NOMO-1 treated with dmso at 0.1 percent for 144 hours (cell line): ENCODE measurements around the gene BCR.

ENCODE experiments used
- DNase-seq: peaks from one replicate; lab custom pipeline; 2025; ENCODE audit not compliant: unreplicated experiment; lab: John Stamatoyannopoulos, UW

Gene BCR

DNA sequence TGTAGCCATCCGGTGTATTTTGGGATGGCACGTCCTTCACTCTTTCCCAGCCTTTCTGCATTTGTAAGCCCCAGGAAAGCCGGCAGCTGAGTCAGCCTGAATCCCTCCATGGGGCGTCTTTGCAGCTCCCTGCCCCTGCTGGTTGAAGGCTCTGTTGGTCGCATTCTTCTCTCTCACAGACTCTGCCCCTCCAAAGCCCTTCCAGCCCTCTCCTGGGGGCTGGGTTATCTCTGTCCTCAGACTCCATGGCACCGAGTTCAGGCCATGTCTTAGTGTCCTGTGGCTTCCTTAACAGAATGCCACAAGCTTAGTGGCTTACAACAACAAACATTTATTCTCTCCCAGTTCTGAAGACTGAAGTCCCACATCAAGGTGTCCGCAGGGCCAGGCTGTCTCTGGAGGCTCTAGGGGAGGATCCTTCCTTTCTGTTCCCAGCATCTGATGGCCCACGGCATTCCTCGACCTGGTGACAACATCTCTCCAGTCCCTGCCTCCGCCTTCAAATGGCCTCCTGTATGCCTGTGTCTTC, 62.2 kb downstream of the BCR start:
- DNase-seq: no peak

- no peak for DNase-seq
Measured at GRCh38 chr22:23243006-23243573, 62.8 kb downstream of the BCR start.

DNA sequence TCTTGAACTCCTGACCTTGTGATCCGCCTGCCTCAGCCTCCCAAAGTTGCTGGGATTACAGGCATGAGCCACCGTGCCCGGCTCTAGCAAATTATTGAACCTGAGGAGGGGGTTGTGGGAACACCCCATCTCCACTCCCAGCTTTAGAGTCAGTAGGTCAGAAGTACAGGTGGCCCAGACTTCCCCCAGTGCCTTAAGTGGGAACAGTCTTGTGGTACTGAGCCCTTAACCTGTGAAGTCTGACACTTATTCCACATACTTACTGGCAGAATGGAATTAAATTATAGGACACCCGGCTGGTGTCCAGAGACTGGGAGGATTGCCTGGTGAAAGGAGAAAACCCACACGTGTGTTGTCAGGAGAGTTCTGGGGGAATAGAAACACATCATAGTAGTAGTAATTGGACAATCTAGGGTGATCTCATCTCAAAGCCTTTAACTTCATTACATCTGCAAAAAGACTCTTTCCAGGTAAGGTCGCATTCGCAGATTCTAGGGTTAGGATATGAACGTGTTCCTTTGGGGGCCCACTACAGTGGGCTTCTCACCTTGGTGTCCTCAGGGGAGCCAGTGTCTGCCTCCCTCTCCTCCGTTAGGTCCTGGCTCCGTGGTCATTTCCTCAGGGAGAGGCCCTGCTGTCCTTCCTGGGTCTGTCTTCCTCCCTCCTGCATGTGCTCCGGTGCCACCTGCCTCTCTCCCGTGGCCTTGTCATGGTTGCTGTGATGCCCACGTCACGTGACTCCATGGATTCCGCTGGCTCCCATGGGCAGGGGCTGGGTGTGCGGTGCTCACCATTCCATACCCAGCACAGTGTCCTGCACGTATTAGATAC, 63.8 kb downstream of the BCR start:
- no peak for DNase-seq

- no peak for DNase-seq
Measured at GRCh38 chr22:23244690-23245044, 64.4 kb downstream of the BCR start.

DNA sequence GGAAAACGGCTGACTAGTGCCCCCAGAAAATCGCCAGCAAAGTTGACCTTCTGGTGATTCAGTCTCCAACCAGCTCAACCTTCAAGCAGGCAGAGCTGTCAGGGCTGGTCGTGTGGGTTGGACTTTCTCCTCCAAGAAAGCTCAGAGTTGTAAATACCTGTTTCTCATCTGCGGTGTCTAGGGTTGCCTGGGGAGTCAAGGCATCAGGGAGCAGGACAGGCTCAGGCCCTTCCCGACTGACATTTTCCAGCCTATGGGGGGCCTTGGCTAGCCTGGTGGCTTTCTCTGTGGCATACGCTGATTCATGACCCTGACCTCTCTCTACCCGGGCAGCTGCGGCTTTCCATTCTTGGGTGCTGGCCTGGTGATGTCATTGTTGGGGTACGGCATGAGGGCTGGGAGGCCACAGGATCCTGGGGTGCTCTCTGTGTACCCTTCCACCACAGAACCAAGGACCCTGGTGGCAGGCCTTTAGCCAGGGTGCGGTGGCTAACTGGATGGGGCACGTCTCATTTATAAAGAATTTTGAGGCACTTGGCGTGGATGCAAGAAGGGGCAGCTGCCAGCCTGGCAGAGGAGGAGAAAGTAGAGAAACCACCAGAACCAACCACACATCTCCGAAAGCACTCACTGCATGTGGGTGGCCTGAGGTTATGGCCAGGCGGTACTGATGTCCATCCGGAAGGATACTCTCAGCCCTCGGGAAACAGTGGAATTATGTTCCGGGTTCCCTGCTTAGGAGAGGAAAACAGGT, 64.9 kb downstream of the BCR start:
- no peak for DNase-seq

DNA sequence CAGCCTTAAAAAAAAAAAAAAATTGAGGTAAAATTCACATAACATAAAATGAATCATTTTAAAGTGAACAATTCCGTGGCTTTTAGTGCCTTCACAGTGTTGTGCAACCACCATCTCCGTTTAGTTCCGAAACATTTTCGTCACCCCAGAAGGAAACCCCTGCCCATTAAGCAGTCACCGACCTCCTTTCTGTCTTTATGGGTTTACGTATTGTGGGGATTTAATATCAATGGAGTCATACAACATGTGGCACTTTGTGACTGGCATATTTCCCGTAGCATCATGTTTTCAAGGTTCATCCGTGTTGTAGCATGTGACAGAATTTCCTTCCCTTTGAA, 65.5 kb downstream of the BCR start:
- no peak for DNase-seq

GRCh38 chr22:23246982-23247766, 66.9 kb downstream of the BCR start:
- DNase-seq: no peak

DNA sequence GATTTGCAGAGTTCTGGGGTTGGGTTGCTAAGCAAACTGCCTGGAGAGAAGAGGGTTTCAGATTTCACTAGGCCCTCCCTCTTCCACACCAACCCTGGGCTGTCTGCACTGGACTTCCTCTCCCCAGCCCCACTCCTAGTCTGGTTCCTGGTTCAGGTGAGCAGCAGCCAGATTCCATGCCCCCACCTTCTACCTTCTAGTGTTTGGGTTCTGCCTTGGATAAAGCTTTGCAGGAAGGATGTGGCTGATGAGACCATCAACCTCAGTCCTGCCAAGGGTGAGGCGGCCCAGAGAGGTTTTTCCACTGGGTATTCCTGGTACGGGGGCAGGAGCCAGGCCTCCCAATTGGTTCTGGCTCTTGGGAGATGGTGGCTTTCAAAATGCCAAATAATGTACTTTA, 68.3 kb downstream of the BCR start:
- DNase-seq: no peak

- DNase-seq: no peak
Measured at GRCh38 chr22:23250056-23250784, 69.9 kb downstream of the BCR start.

DNA sequence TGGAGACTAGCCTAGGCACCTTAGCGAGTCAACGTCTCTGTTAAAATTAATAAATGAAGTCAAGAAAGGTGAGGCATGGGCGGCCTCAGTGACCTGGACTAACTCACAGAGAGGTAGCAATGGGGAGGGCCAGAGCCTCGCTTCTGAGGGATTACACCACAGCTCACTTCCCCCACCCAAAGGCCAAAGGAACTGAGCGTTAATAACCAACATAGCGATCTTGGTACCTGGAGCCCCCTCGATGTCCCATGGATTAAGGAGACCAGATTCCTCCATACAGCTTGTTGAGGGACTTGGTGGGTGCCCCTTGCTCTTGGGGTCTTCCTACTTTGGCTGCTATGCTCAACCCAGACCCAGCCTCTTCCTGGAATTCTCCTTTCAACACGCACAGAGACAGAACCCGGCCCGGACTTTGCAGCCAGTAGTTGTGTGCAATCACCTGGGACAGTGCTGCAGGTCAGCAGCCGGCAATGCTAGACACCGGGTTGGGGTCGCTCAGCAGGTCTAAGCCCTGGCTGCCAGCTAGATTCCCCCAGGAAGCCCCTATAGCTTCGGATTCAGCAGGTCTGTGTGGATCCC, 70.6 kb downstream of the BCR start:
- DNase-seq: no peak

DNA sequence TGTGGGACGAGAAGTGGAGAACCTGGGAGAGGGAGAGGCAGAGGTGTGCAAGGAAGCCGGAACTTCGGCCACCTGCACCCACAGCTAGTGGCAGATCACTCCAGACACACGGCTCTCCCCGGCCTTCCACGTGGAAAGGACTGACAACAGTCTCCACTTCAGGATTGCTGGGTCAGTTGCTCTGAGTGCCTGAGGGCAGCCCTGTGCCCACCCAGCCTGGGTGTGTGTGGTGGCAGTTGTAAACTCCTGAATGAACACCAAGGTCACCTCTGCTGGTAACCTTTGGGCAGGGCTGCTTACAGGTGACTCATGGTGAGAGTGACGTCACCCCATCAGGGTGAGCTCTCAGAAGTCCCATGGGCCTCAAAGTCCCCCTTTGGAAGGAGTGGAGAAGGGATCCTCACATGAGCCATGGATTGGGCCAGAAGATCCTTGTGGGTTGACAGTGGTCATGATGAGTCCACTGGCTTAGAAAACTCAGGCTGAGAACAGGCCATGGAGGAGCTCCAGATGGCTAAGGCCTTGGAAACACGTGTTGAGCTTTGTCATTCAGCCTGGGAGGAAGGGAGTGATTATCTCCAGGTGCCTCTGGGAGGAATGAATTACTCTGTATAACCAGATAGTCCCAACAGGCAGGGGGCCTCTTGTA, 71.3 kb downstream of the BCR start:
- no peak for DNase-seq

DNA sequence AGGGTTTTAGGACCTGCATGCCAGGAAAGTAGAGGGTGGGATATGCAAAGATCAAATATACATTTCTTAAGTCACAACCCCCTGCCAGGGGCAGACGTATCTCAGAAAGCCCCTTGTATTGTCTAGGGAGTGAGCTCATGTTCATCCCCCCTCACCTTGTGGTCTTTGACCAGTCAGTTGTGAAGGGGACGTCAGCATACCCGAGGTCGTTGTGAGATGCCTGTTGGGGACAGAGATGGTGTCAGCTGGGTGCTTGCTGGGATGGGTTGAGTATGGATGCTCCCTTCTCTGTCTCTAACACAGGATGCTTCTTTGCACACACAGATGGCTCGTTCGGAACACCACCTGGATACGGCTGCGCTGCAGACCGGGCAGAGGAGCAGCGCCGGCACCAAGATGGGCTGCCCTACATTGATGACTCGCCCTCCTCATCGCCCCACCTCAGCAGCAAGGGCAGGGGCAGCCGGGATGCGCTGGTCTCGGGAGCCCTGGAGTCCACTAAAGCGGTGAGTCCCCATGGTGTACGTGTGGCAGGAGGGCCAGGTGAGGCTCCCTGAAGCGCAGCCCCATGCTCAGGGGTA, 73.3 kb downstream of the BCR start:
- DNase-seq: no peak

DNA sequence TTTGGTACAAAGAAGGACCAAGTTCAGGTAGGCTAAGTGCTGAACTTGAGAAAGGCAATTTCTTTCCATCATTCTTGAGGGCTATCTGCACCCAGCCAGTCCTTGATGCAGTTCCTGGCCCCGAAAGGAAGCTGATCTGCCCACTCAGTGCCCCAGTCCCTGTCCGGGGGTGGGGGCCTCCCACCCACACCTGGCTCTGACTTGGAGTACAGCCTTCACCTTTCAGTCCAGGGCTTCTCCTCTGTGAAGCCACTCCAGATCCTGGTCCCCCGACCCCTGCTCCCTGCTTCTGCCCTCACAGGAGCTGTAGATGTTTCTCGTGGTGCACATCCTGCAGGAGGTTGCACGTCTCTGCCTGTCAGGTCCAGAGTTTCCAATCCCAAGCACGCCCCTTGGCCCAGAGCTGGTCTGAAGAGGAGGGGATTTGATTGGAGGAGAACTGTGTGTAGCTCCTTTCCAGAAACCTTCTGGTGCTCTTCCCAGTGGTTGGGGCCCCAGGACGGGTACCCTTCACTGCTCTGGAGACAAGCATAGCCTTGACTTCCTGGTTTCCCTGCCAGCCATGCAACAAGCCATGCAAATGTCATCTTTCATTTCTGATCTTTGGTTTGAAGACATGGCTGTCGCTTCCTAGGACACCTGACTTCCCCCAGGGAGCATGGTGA, 75.3 kb downstream of the BCR start:
- no peak for DNase-seq

- no peak for DNase-seq
Measured at GRCh38 chr22:23256171-23256932, 76.0 kb downstream of the BCR start.

GRCh38 chr22:23256986-23257888, 76.9 kb downstream of the BCR start:
- no peak for DNase-seq

GRCh38 chr22:23257889-23258825, 77.8 kb downstream of the BCR start:
- no peak for DNase-seq
